Sigmoid colon (tissue), 4 donors: ENCODE measurements around the gene ITGA1.

Experiments used
- POLR2AphosphoS5 ChIP-seq, 4 donors: sonication (generic); formaldehyde crosslinking; IDR thresholded peaks; one replicate each; pipeline ENCODE4 v1.6.1; 2017; ENCODE audit warnings: antibody characterized with exemption in 4 of 4
- TF ChIP-seq, protein P1 (sequence below), 4 experiments: fragments of 450-650 bp in 3 of 4; fragments of 200-600 bp in 1 of 4; IDR thresholded peaks; one replicate each; pipeline ENCODE4 v1.5.1; 2016 to 2019; ENCODE audit warnings: antibody characterized with exemption in 4 of 4, mild to moderate bottlenecking in 3 of 4, moderate library complexity in 2 of 4

DNA sequence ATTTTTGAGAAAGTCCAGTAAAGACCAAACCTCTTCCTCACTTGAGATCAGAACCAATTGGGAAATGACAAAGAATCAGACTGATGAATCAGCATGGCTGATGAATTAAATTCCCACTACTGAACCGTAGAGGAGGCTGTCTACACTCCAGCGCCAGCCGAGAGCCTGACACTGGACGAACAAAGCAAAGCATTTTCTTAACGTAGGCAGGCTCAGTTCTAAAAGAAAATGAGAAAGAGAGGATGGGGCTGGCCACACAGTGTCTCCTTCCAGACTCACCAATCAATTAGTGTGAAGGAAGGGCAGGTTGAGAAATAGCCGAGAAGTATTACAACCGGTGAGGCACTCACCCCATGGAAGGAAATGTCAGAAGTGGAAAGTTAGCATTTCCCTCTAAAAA is 49.4 kb downstream of the ITGA1 start:
- TF ChIP-seq, protein P1, sequence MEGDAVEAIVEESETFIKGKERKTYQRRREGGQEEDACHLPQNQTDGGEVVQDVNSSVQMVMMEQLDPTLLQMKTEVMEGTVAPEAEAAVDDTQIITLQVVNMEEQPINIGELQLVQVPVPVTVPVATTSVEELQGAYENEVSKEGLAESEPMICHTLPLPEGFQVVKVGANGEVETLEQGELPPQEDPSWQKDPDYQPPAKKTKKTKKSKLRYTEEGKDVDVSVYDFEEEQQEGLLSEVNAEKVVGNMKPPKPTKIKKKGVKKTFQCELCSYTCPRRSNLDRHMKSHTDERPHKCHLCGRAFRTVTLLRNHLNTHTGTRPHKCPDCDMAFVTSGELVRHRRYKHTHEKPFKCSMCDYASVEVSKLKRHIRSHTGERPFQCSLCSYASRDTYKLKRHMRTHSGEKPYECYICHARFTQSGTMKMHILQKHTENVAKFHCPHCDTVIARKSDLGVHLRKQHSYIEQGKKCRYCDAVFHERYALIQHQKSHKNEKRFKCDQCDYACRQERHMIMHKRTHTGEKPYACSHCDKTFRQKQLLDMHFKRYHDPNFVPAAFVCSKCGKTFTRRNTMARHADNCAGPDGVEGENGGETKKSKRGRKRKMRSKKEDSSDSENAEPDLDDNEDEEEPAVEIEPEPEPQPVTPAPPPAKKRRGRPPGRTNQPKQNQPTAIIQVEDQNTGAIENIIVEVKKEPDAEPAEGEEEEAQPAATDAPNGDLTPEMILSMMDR (IDR thresholded peaks at IDR 0.05): no peak
- peak in 2 of 4 donors; percentile 23 to 53 for TF ChIP-seq POLR2AphosphoS5 (IDR thresholded peaks at IDR 0.05)
